IMR-90 (cell line): ENCODE results near the gene RPL36A. TPM values are rescaled to one million over a fixed set of nuclear protein-coding genes. Genes with fewer than 3 reads are reported as not detected.

Experiments used
- ATAC-seq: fragments of 200-7000 bp; cut with Tn5 transposase; 2 replicates; pipeline ENCODE4 v1.9.1; 2020; ENCODE audit warnings: low read depth, mild to moderate bottlenecking, moderate library complexity
- BruUV-seq: library from RNA; stranded (reverse); fragments of 400-500 nt; replicated peaks from 2 replicates; lab custom pipeline; 2021; lab: Mats Ljungman, UMichigan
- CTCF ChIA-PET: fragments of 300-600 bp; formaldehyde crosslinking; extraction: SDS; loops from one replicate; lab custom pipeline; 2021; ENCODE audit warnings: antibody characterized with exemption; lab: Yijun Ruan, JAX
- POLR2A ChIA-PET: fragments of 300-600 bp; sonication (Branson Sonifier 250); formaldehyde crosslinking; loops from one replicate; lab custom pipeline; 2022; ENCODE audit warnings: antibody characterized with exemption; ENCODE audit not compliant: unreplicated experiment; lab: Charles Lee
- DNase-seq: peaks from one replicate; pipeline ENCODE4 v3.0.0; 2013
- H2AFZ ChIP-seq: replicated peaks from 2 replicates; pipeline ENCODE3; 2013; ENCODE audit warnings: low read length, mild to moderate bottlenecking; ENCODE audit not compliant: poor library complexity
- H2AK5ac ChIP-seq: 2 replicates; pipeline ENCODE4 v1.6.1; 2013; ENCODE audit warnings: low read depth, low read length, inconsistent platforms
- H2AK9ac ChIP-seq: replicated peaks from 2 replicates; pipeline ENCODE3; 2013; ENCODE audit warnings: mild to moderate bottlenecking, low read depth, low read length, moderate library complexity; ENCODE audit not compliant: poor library complexity
- H2BK120ac ChIP-seq: 2 replicates; pipeline ENCODE4 v1.6.1; 2013; ENCODE audit warnings: low read depth, low read length, inconsistent platforms
- H2BK15ac ChIP-seq: 3 replicates; pipeline ENCODE4 v1.6.1; 2013; ENCODE audit warnings: low read depth, low read length, inconsistent platforms
- H2BK20ac ChIP-seq: 2 replicates; pipeline ENCODE4 v1.6.1; 2013; ENCODE audit warnings: low read depth, mild to moderate bottlenecking, inconsistent platforms, low read length, moderate library complexity
- H2BK5ac ChIP-seq: 2 replicates; pipeline ENCODE4 v1.6.1; 2013; ENCODE audit warnings: mild to moderate bottlenecking, low read depth, low read length, inconsistent platforms; ENCODE audit not compliant: poor library complexity, severe bottlenecking
- H3K14ac ChIP-seq: replicated peaks from 2 replicates; pipeline ENCODE4 v1.6.1; 2013; ENCODE audit warnings: low read depth, low read length, inconsistent platforms
- H3K18ac ChIP-seq: 2 replicates; pipeline ENCODE4 v1.6.1; 2013; ENCODE audit warnings: low read depth, low read length, control low read depth
- H3K23ac ChIP-seq: 2 replicates; pipeline ENCODE4 v1.6.1; 2013; ENCODE audit warnings: low read depth, low read length, inconsistent platforms
- H3K27ac ChIP-seq: 2 replicates; pipeline ENCODE4 v1.5.1; 2013; ENCODE audit warnings: mild to moderate bottlenecking, control low read depth, low read length; ENCODE audit not compliant: insufficient read depth
- H3K27me3 ChIP-seq: 2 replicates; pipeline ENCODE4 v1.6.1; 2013; ENCODE audit warnings: low read length; ENCODE audit not compliant: control insufficient read depth, insufficient read depth
- H3K36me3 ChIP-seq: 2 replicates; pipeline ENCODE4 v1.6.1; 2013; ENCODE audit warnings: low read length, mixed read lengths; ENCODE audit not compliant: control insufficient read depth, insufficient read depth
- H3K4ac ChIP-seq: 2 replicates; pipeline ENCODE4 v1.6.1; 2013; ENCODE audit warnings: low read depth, low read length, inconsistent platforms
- H3K4me1 ChIP-seq: 2 replicates; pipeline ENCODE4 v1.6.1; 2013; ENCODE audit warnings: low read length, mixed read lengths; ENCODE audit not compliant: control insufficient read depth, insufficient read depth
- H3K4me2 ChIP-seq: 2 replicates; pipeline ENCODE4 v1.6.1; 2013; ENCODE audit warnings: low read depth, mild to moderate bottlenecking, control low read depth, low read length, moderate library complexity
- H3K4me3 ChIP-seq: 2 replicates; pipeline ENCODE4 v1.5.1; 2013; ENCODE audit warnings: low read depth, mild to moderate bottlenecking, control low read depth, low read length, moderate library complexity; ENCODE audit not compliant: insufficient read depth
- H3K56ac ChIP-seq: 2 replicates; pipeline ENCODE4 v1.6.1; 2013; ENCODE audit warnings: low read length, inconsistent platforms; ENCODE audit not compliant: insufficient read depth; ENCODE audit errors: extremely low read depth
- H3K79me1 ChIP-seq, 2 experiments: 2 replicates each; pipeline ENCODE4 v1.6.1; 2013; ENCODE audit warnings: low read length in 2 of 2, inconsistent platforms in 1 of 2, low read depth in 1 of 2
- H3K9ac ChIP-seq: 2 replicates; pipeline ENCODE4 v1.6.1; 2013; ENCODE audit warnings: low read depth, low read length, control low read depth
- H3K9me1 ChIP-seq: 2 replicates; pipeline ENCODE4 v1.6.1; 2013; ENCODE audit warnings: low read length, inconsistent platforms; ENCODE audit not compliant: insufficient read depth
- H3K9me3 ChIP-seq: 2 replicates; pipeline ENCODE4 v1.6.1; 2013; ENCODE audit warnings: low read length; ENCODE audit not compliant: control insufficient read depth, insufficient read depth
- H4K20me1 ChIP-seq: 2 replicates; pipeline ENCODE4 v1.6.1; 2013; ENCODE audit warnings: low read length, inconsistent platforms; ENCODE audit not compliant: insufficient read depth
- H4K5ac ChIP-seq: 2 replicates; pipeline ENCODE4 v1.6.1; 2013; ENCODE audit warnings: mild to moderate bottlenecking, low read depth, low read length, control low read depth
- H4K8ac ChIP-seq, 2 experiments: 2 replicates each; pipeline ENCODE4 v1.6.1; 2013; ENCODE audit warnings: low read depth in 2 of 2, low read length in 2 of 2, control low read depth in 1 of 2, inconsistent platforms in 1 of 2
- H4K91ac ChIP-seq: 2 replicates; pipeline ENCODE4 v1.6.1; 2013; ENCODE audit warnings: low read depth, low read length, inconsistent platforms; ENCODE audit not compliant: insufficient read depth
- CHD1 ChIP-seq: IDR thresholded peaks from 2 replicates; pipeline ENCODE4 v1.6.1; 2012; ENCODE audit warnings: low read depth, low read length, improper control_type of control experiment
- FOS ChIP-seq: fragments of 150-350 bp; IDR thresholded peaks from 2 replicates; pipeline ENCODE4 v1.6.1; 2016; ENCODE audit warnings: low read depth, low read length
- MAZ ChIP-seq: IDR thresholded peaks from 2 replicates; pipeline ENCODE4 v1.6.1; 2012; ENCODE audit warnings: low read depth, mild to moderate bottlenecking, low read length, improper control_type of control experiment, moderate library complexity, borderline replicate concordance
- MXI1 ChIP-seq: IDR thresholded peaks from 2 replicates; pipeline ENCODE4 v1.6.1; 2012; ENCODE audit warnings: low read depth, mild to moderate bottlenecking, low read length, moderate library complexity, borderline replicate concordance
- NFE2L2 ChIP-seq: fragments of 150-350 bp; IDR thresholded peaks from 2 replicates; pipeline ENCODE4 v1.6.1; 2016; ENCODE audit warnings: low read depth, mild to moderate bottlenecking, low read length
- POLR2A ChIP-seq: IDR thresholded peaks from 2 replicates; pipeline ENCODE4 v1.6.1; 2012; ENCODE audit warnings: mild to moderate bottlenecking, low read depth, low read length
- RAD21 ChIP-seq: IDR thresholded peaks from 2 replicates; pipeline ENCODE4 v1.6.1; 2012; ENCODE audit warnings: low read length, improper control_type of control experiment
- RFX5 ChIP-seq: IDR thresholded peaks from 2 replicates; pipeline ENCODE4 v1.8.0; 2012; ENCODE audit warnings: low read depth, mild to moderate bottlenecking, low read length, moderate library complexity
- WGBS, 2 experiments: methylation state at CpG; one replicate each; pipeline versions ENCODE4 v1.1.5 to v1.1.7; 2013; ENCODE audit warnings: missing lambda C conversion rate in 2 of 2; ENCODE audit not compliant: insufficient read length in 1 of 2; ENCODE audit errors: extremely low coverage in 2 of 2; 5-methylcytosine and 5-hydroxymethylcytosine counted together
- dilution Hi-C: fragments of 300-500 bp; cut with HindIII; formaldehyde crosslinking; loops from one replicate; pipeline ENCODE4 v1.14.3; 2018; ENCODE audit warnings: low sequenced_read_pairs; ENCODE audit not compliant: unreplicated experiment
- in situ Hi-C: fragments of 300-500 bp; cut with MboI; formaldehyde crosslinking; loops from 3 replicates; pipeline ENCODE4 v1.14.3; 2019; ENCODE audit warnings: low sequenced_read_pairs, inconsistent platforms, mixed read lengths
- intact Hi-C: fragments of 100-400 bp; cut with micrococcal nuclease; formaldehyde crosslinking; loops from 2 replicates; pipeline ENCODE4 v1.10.0; 2022
- polyA plus RNA-seq, 3 experiments: library from polyadenylated mRNA; depleted of rRNA; stranded (reverse); fragments of >200 nt; gene quantifications; 2 replicates each; pipeline ENCODE4 v1.2.3, GENCODE V29; 2012; ENCODE audit warnings: low replicate concordance in 1 of 3
- total RNA-seq: library from RNA; depleted of rRNA; stranded (reverse); fragments of >200 nt; gene quantifications from 2 replicates; pipeline ENCODE4 v1.2.3, GENCODE V29; 2012
- TF ChIP-seq, protein P1 (sequence below): conservative IDR thresholded peaks from 2 replicates; pipeline ENCODE4 v1.5.1; 2012; ENCODE audit warnings: mild to moderate bottlenecking, low read depth, low read length, improper control_type of control experiment
- TF ChIP-seq, protein P2 (sequence below): fragments of 150-350 bp; IDR thresholded peaks from 2 replicates; pipeline ENCODE4 v1.6.1; 2016; ENCODE audit warnings: low read depth, mild to moderate bottlenecking, low read length, moderate library complexity, borderline replicate concordance

Gene RPL36A
- total and polyA plus RNA-seq, 2 of the 4 experiments (the other 2 are of a cell fraction), result 677 to 2,412 TPM

DNA sequence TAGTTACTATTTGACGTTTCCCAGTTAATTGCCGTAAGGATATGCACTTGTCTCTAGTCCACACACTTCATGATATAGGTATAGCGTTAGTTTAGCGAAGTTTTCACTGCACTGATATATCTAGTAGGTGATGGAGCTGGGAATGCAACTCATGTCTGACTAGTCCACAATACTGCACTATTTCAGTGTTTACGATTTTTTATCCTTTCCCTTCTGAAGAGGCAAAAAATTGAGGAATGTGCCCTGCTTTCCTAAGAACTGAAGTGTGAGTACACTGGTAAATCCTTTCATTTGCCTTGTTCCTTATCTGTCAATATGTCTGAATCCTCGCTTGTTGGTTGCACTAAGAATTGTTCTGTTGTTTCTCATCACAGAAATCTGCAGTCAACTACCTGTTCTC, 1.0 kb downstream of the RPL36A start:
- peak overlapping the region; percentile 91 for H3K9ac ChIP-seq
- POLR2A ChIA-PET, result no interaction called here

More for the DNA sequence above, 1.0 kb downstream of the RPL36A start:
- H3K79me1 ChIP-seq, result peaks cover 0 to 16% of the 10 kb centered on the region in 2 experiments; a peak in 2 of 4 replicates
- no peak overlapping the region for H4K5ac ChIP-seq
- peaks cover 4% of the 10 kb centered on the region; the same call in 1 of the 2 replicates for H3K27me3 ChIP-seq
- H3K9me3 ChIP-seq, result no peaks in the 10 kb centered on the region
- no peak for ATAC-seq
- H2AFZ ChIP-seq, result no peak overlapping the region
- peak overlapping the region; percentile 34; the same call in 1 of the 2 replicates for H3K27ac ChIP-seq
- no peak overlapping the region for H3K18ac ChIP-seq
- no peaks in the 10 kb centered on the region for H3K4me1 ChIP-seq
- H2BK15ac ChIP-seq, result no peak overlapping the region
- dilution Hi-C loops (no loop called here), in situ Hi-C loops (no loop called here), intact Hi-C loops (no loop called here)
- H3K56ac ChIP-seq, result peak overlapping the region; percentile 66; the same call in 1 of the 2 replicates
- WGBS, 2 experiments, result 50% methylated on average over 1 of the region's 6 CpGs; no CpG with 5 or more reads in 1 of the 2 experiments
- peaks cover 13% of the 10 kb centered on the region; the same call in 1 of the 2 replicates for H4K20me1 ChIP-seq
- peak overlapping the region; percentile 74 for H3K4me3 ChIP-seq
- no peak overlapping the region for H3K4ac ChIP-seq
- H4K8ac ChIP-seq, result 0 out of 4 replicates have a peak overlapping the region, but pooled peaks of 1 of the 2 experiments have one; percentile 88
- peak overlapping the region; percentile 96 for H3K14ac ChIP-seq
- H3K23ac ChIP-seq, result peak overlapping the region; percentile 88; the same call in 1 of the 2 replicates
- no peak overlapping the region for H2BK20ac ChIP-seq
- H3K9me1 ChIP-seq, result peaks cover 4% of the 10 kb centered on the region
- H2AK9ac ChIP-seq, result no peak overlapping the region
- TF ChIP-seq CHD1 (no peak), RAD21 (no peak), NFE2L2 (no peak), RFX5 (no peak), MAZ (no peak), MXI1 (no peak), POLR2A (no peak), FOS (no peak)
- TF ChIP-seq, protein P1, sequence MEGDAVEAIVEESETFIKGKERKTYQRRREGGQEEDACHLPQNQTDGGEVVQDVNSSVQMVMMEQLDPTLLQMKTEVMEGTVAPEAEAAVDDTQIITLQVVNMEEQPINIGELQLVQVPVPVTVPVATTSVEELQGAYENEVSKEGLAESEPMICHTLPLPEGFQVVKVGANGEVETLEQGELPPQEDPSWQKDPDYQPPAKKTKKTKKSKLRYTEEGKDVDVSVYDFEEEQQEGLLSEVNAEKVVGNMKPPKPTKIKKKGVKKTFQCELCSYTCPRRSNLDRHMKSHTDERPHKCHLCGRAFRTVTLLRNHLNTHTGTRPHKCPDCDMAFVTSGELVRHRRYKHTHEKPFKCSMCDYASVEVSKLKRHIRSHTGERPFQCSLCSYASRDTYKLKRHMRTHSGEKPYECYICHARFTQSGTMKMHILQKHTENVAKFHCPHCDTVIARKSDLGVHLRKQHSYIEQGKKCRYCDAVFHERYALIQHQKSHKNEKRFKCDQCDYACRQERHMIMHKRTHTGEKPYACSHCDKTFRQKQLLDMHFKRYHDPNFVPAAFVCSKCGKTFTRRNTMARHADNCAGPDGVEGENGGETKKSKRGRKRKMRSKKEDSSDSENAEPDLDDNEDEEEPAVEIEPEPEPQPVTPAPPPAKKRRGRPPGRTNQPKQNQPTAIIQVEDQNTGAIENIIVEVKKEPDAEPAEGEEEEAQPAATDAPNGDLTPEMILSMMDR, result no peak
- TF ChIP-seq, protein P2, sequence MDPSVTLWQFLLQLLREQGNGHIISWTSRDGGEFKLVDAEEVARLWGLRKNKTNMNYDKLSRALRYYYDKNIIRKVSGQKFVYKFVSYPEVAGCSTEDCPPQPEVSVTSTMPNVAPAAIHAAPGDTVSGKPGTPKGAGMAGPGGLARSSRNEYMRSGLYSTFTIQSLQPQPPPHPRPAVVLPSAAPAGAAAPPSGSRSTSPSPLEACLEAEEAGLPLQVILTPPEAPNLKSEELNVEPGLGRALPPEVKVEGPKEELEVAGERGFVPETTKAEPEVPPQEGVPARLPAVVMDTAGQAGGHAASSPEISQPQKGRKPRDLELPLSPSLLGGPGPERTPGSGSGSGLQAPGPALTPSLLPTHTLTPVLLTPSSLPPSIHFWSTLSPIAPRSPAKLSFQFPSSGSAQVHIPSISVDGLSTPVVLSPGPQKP, result no peak
- H2AK5ac ChIP-seq, result no peak overlapping the region
- peak overlapping the region; percentile 96 for H3K4me2 ChIP-seq
- peaks cover 11% of the 10 kb centered on the region; the same call in 1 of the 2 replicates for H3K36me3 ChIP-seq
- no peak for DNase-seq
- H2BK120ac ChIP-seq, result no peak overlapping the region
- H4K91ac ChIP-seq, result no peak overlapping the region
- CTCF ChIA-PET, result no interaction called here
- no TSS peak for BruUV-seq
- H2BK5ac ChIP-seq, result peak overlapping the region; percentile 49
